ENCODE measurements around the gene SCAF1. TPM values are rescaled to one million over a fixed set of nuclear protein-coding genes. Genes with fewer than 3 reads are reported as not detected.

Gene SCAF1
- total and polyA plus RNA-seq, 2 donors (not counting 1 experiment from before 2014, with no cell fraction given), result 17.1 to 68.3 TPM

DNA sequence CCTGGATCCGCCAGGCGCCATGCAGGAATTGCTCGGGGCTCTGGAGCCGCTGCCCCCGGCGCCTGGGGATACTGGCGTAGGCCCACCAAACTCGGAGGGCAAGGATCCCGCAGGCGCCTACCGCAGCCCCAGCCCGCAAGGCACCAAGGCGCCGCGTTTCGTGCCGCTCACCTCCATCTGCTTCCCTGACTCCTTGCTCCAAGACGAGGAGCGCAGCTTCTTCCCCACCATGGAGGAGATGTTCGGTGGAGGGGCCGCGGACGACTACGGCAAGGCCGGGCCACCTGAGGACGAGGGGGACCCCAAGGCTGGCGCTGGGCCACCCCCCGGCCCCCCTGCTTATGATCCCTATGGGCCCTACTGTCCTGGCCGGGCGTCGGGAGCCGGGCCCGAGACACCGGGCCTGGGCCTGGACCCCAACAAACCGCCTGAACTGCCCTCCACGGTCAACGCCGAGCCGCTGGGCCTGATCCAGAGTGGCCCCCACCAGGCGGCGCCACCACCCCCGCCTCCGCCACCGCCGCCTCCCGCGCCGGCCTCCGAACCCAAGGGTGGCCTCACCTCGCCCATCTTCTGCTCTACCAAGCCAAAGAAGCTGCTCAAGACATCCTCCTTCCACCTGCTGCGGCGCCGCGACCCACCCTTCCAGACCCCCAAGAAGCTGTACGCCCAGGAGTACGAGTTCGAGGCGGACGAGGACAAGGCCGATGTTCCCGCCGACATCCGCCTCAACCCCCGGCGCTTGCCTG is 44.9 kb upstream of the SCAF1 start:
- no peaks in the 10 kb centered on the region for H3K27me3 ChIP-seq (replicated peaks in 1 of 4; ENCODE audit: control extremely low read depth in 1 of 4, control insufficient read depth in 3 of 4, insufficient read depth in 4 of 4, low read length in 3 of 4)
- TF ChIP-seq, protein P1, sequence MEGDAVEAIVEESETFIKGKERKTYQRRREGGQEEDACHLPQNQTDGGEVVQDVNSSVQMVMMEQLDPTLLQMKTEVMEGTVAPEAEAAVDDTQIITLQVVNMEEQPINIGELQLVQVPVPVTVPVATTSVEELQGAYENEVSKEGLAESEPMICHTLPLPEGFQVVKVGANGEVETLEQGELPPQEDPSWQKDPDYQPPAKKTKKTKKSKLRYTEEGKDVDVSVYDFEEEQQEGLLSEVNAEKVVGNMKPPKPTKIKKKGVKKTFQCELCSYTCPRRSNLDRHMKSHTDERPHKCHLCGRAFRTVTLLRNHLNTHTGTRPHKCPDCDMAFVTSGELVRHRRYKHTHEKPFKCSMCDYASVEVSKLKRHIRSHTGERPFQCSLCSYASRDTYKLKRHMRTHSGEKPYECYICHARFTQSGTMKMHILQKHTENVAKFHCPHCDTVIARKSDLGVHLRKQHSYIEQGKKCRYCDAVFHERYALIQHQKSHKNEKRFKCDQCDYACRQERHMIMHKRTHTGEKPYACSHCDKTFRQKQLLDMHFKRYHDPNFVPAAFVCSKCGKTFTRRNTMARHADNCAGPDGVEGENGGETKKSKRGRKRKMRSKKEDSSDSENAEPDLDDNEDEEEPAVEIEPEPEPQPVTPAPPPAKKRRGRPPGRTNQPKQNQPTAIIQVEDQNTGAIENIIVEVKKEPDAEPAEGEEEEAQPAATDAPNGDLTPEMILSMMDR (IDR thresholded peaks at IDR 0.05), result no peak
- no peak for TF ChIP-seq EZH2 (IDR thresholded peaks at IDR 0.05; ENCODE audit: borderline replicate concordance, insufficient read depth, low read depth, low read length, poor library complexity, severe bottlenecking)
- ATAC-seq (ENCODE audit: low read depth), result no peak
- no peak overlapping the region for H3K4me3 ChIP-seq (ENCODE audit: control extremely low read depth in 1 of 5, extremely low read depth in 1 of 5, insufficient read depth in 1 of 5, low read depth in 2 of 5, low read length in 4 of 5)
- no peak overlapping the region for H3K27ac ChIP-seq (ENCODE audit: low read length in 2 of 2)
- H3K36me3 ChIP-seq (replicated peaks in 1 of 2; ENCODE audit: control extremely low read depth in 1 of 2, control insufficient read depth in 1 of 2, extremely low read depth in 1 of 2, insufficient read depth in 2 of 2, low read length in 1 of 2), result peaks cover 2 to 45% of the 10 kb centered on the region in 2 experiments
- H2AFZ ChIP-seq (ENCODE audit: insufficient read depth, low read depth, low read length, poor library complexity, severe bottlenecking), result no peak overlapping the region
- CTCF ChIA-PET, result no interaction called here
- H3K9ac ChIP-seq (ENCODE audit: low read length), result no peak overlapping the region
- no peak overlapping the region for H3K27ac Mint-ChIP-seq
- no peaks in the 10 kb centered on the region for H3K9me3 Mint-ChIP-seq (ENCODE audit: insufficient read depth)
- no peak for DNase-seq
- 98% methylated on average over 65 of the region's 65 CpGs for WGBS (ENCODE audit: insufficient coverage)
- peaks cover 22% of the 10 kb centered on the region for H3K4me1 Mint-ChIP-seq
- peaks cover 95% of the 10 kb centered on the region for H3K79me2 ChIP-seq (ENCODE audit: control insufficient read depth, insufficient read depth, low read length)
- no peak overlapping the region for H3K4me2 ChIP-seq (replicated peaks; ENCODE audit: low read depth, low read length, poor library complexity, severe bottlenecking)
- H3K4me1 ChIP-seq (ENCODE audit: control insufficient read depth in 2 of 2, insufficient read depth in 2 of 2, low read length in 2 of 2), result peaks cover 16 to 19% of the 10 kb centered on the region in 2 donors
- no peak overlapping the region for H3K4me3 Mint-ChIP-seq
- H4K20me1 ChIP-seq (ENCODE audit: control insufficient read depth, insufficient read depth, low read length, poor library complexity, severe bottlenecking), result peaks cover 98% of the 10 kb centered on the region
- intact Hi-C loops (cut with micrococcal nuclease), result no loop called here
- POLR2A ChIA-PET, result interaction anchor here (0.6 kb wide), 1 partner anchor 43 kb away, joined by 8 read pairs; the partner anchor contains the start of gene RRAS
- H3K27me3 Mint-ChIP-seq, result no peaks in the 10 kb centered on the region
- no peaks in the 10 kb centered on the region for H3K9me3 ChIP-seq (ENCODE audit: control extremely low read depth in 1 of 3, control insufficient read depth in 2 of 3, insufficient read depth in 1 of 3, low read length in 2 of 3)

DNA sequence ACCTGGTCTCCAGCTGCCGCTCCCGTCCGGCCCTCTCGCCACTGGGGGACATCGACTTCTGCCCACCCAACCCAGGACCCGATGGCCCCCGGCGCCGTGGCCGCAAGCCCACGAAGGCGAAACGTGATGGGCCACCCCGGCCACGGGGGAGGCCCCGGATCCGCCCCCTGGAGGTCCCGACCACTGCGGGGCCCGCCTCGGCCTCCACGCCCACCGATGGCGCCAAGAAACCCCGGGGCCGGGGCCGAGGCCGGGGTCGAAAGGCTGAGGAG is 44.4 kb upstream of the SCAF1 start:
- Histone ChIP-seq H3K4me3 (ENCODE audit: control extremely low read depth in 1 of 5, extremely low read depth in 1 of 5, insufficient read depth in 1 of 5, low read depth in 2 of 5, low read length in 4 of 5) (no peak overlapping the region), H3K4me2 (replicated peaks; ENCODE audit: low read depth, low read length, poor library complexity, severe bottlenecking) (no peak overlapping the region), H3K27me3 (replicated peaks in 1 of 4; ENCODE audit: control extremely low read depth in 1 of 4, control insufficient read depth in 3 of 4, insufficient read depth in 4 of 4, low read length in 3 of 4) (no peaks in the 10 kb centered on the region), H3K27ac (ENCODE audit: low read length in 2 of 2) (no peak overlapping the region), H3K36me3 (replicated peaks in 1 of 2; ENCODE audit: control extremely low read depth in 1 of 2, control insufficient read depth in 1 of 2, extremely low read depth in 1 of 2, insufficient read depth in 2 of 2, low read length in 1 of 2) (peaks cover 2 to 46% of the 10 kb centered on the region in 2 experiments), H3K9me3 (ENCODE audit: control extremely low read depth in 1 of 3, control insufficient read depth in 2 of 3, insufficient read depth in 1 of 3, low read length in 2 of 3) (no peaks in the 10 kb centered on the region), H3K4me1 (ENCODE audit: control insufficient read depth in 2 of 2, insufficient read depth in 2 of 2, low read length in 2 of 2) (peaks cover 13 to 14% of the 10 kb centered on the region in 2 donors), H3K79me2 (ENCODE audit: control insufficient read depth, insufficient read depth, low read length) (peaks cover 95% of the 10 kb centered on the region), H4K20me1 (ENCODE audit: control insufficient read depth, insufficient read depth, low read length, poor library complexity, severe bottlenecking) (peaks cover 98% of the 10 kb centered on the region), H3K9ac (ENCODE audit: low read length) (no peak overlapping the region), H2AFZ (ENCODE audit: insufficient read depth, low read depth, low read length, poor library complexity, severe bottlenecking) (no peak overlapping the region)
- H3K4me3 Mint-ChIP-seq, result no peak overlapping the region
- ATAC-seq (ENCODE audit: low read depth) (no peak), DNase-seq (no peak)
- ChIA-PET POLR2A (no interaction called here), CTCF (no interaction called here)
- no peak overlapping the region for H3K27ac Mint-ChIP-seq
- H3K27me3 Mint-ChIP-seq, result no peaks in the 10 kb centered on the region
- 96% methylated on average over 29 of the region's 29 CpGs for WGBS (ENCODE audit: insufficient coverage)
- H3K9me3 Mint-ChIP-seq (ENCODE audit: insufficient read depth), result no peaks in the 10 kb centered on the region
- H3K4me1 Mint-ChIP-seq, result peaks cover 16% of the 10 kb centered on the region
- intact Hi-C loops (cut with micrococcal nuclease), result no loop called here
- TF ChIP-seq, protein P1 (IDR thresholded peaks at IDR 0.05), result no peak
- no peak for TF ChIP-seq EZH2 (IDR thresholded peaks at IDR 0.05; ENCODE audit: borderline replicate concordance, insufficient read depth, low read depth, low read length, poor library complexity, severe bottlenecking)
